Left lung (tissue), 10 donors: ENCODE measurements around the gene VWC2L. TPM values are rescaled to one million over a fixed set of nuclear protein-coding genes. Genes with fewer than 3 reads are reported as not detected.

Experiments used
- ATAC-seq: fragments of 200-7000 bp; cut with Tn5 transposase; one replicate; pipeline ENCODE4 v1.9.1; 2020; ENCODE audit warnings: moderate library complexity
- DNase-seq, 4 donors: peaks; one replicate each; pipeline ENCODE4 v3.0.0-alpha.2; 2013 to 2020
- H3K27ac ChIP-seq, 2 donors: fragments of 200-600 bp; sonication (generic) in 1 of 2; one replicate each; pipeline versions ENCODE4 v1.5.0 to v1.8.0; 2020 to 2021
- H3K27me3 ChIP-seq, 2 donors: fragments of 200-600 bp; sonication (generic) in 1 of 2; one replicate each; pipeline versions ENCODE4 v1.5.0 to v1.8.0; 2020 to 2021
- H3K36me3 ChIP-seq, 2 donors: fragments of 200-600 bp; sonication (generic) in 1 of 2; one replicate each; pipeline versions ENCODE4 v1.5.0 to v1.8.0; 2020 to 2021
- H3K4me1 ChIP-seq, 2 donors: fragments of 200-600 bp; one replicate each; pipeline ENCODE4 v1.8.0; 2021
- H3K4me3 ChIP-seq, 2 donors: fragments of 200-600 bp; sonication (generic) in 1 of 2; one replicate each; pipeline versions ENCODE4 v1.5.0 to v1.8.0; 2020 to 2021; ENCODE audit warnings: mild to moderate bottlenecking in 1 of 2
- H3K9me3 ChIP-seq, 2 donors: fragments of 200-600 bp; sonication (generic) in 1 of 2; one replicate each; pipeline versions ENCODE4 v1.5.0 to v1.8.0; 2020 to 2021
- CTCF ChIP-seq, 2 donors: fragments of 200-600 bp; sonication (generic) in 1 of 2; IDR thresholded peaks; one replicate each; pipeline versions ENCODE4 v1.5.0 to v1.8.0; 2021; ENCODE audit warnings: antibody characterized with exemption in 2 of 2
- intact Hi-C, 2 donors: fragments of 100-400 bp; cut with DNase I; formaldehyde crosslinking; loops; one replicate each; pipeline versions ENCODE4 v1.11.2 to v1.14.2; 2022
- polyA plus RNA-seq, 6 donors: library from polyadenylated mRNA; unstranded; fragments of 120-200 nt; gene quantifications; one replicate each; pipeline ENCODE4 v1.2.1, GENCODE V29; 2013; ENCODE audit not compliant: insufficient read length in 6 of 6
- total RNA-seq, 2 donors: library from RNA; stranded (reverse); fragmentation: NEBNext Ultra II Directional; extraction: Animal tissue kit (Norgen Biotek cat#: 25700); gene quantifications; one replicate each; pipeline ENCODE4 v1.2.1, GENCODE V29; 2021
- donor health status: DM: no; HTN: yes; CAD: no.
- donor health status: DM: no; HTN: no; CAD: no.

The VWC2L gene
- total and polyA plus RNA-seq, 8 donors, result 0.06 TPM; not detected in 6

GRCh38 chr2:214410128-214410775 lies 602 bp upstream of the VWC2L start:
- Histone ChIP-seq H3K27ac (no peak overlapping the region), H3K36me3 (no peaks in the 10 kb centered on the region), H3K4me1 (no peaks in the 10 kb centered on the region), H3K4me3 (no peak overlapping the region), H3K27me3 (no peaks in the 10 kb centered on the region), H3K9me3 (no peaks in the 10 kb centered on the region)
- intact Hi-C loops, result no loop called here
- no peak for TF ChIP-seq CTCF (IDR thresholded peaks at IDR 0.05)
- DNase-seq (no peak), ATAC-seq (no peak)

GRCh38 chr2:214412679-214413078 lies 1.8 kb downstream of the VWC2L start:
- intact Hi-C loops, result no loop called here
- Histone ChIP-seq H3K4me1 (no peaks in the 10 kb centered on the region), H3K27ac (no peak overlapping the region)

GRCh38 chr2:214436470-214436869 lies 25.6 kb downstream of the VWC2L start:
- no peaks in the 10 kb centered on the region for H3K27me3 ChIP-seq
- no peaks in the 10 kb centered on the region for H3K4me1 ChIP-seq
- no peaks in the 10 kb centered on the region for H3K36me3 ChIP-seq
- no peak overlapping the region for H3K4me3 ChIP-seq
- no peak for TF ChIP-seq CTCF (IDR thresholded peaks at IDR 0.05)
- H3K9me3 ChIP-seq, result no peaks in the 10 kb centered on the region
- ATAC-seq (no peak), DNase-seq (no peak)
- intact Hi-C loops, result no loop called here
- no peak overlapping the region for H3K27ac ChIP-seq

More at GRCh38 chr2:214412679-214413078, 1.8 kb downstream of the VWC2L start:
- DNase-seq (no peak), ATAC-seq (no peak)
- Histone ChIP-seq H3K4me3 (no peak overlapping the region), H3K27me3 (no peaks in the 10 kb centered on the region), H3K9me3 (no peaks in the 10 kb centered on the region), H3K36me3 (no peaks in the 10 kb centered on the region)
- TF ChIP-seq CTCF (IDR thresholded peaks at IDR 0.05), result no peak

GRCh38 chr2:214450118-214450894 lies 39.5 kb downstream of the VWC2L start:
- TF ChIP-seq CTCF (IDR thresholded peaks at IDR 0.05), result no peak
- no peak for ATAC-seq
- DNase-seq, result no peak
- H3K36me3 ChIP-seq, result no peaks in the 10 kb centered on the region
- H3K9me3 ChIP-seq, result no peaks in the 10 kb centered on the region
- H3K4me3 ChIP-seq, result no peak overlapping the region
- intact Hi-C loops, result no loop called here
- H3K27ac ChIP-seq, result no peak overlapping the region
- H3K4me1 ChIP-seq, result no peaks in the 10 kb centered on the region
- H3K27me3 ChIP-seq, result no peaks in the 10 kb centered on the region

GRCh38 chr2:214451516-214452275 lies 40.8 kb downstream of the VWC2L start:
- intact Hi-C loops, result no loop called here
- H3K9me3 ChIP-seq, result no peaks in the 10 kb centered on the region
- no peak for TF ChIP-seq CTCF (IDR thresholded peaks at IDR 0.05)
- H3K4me3 ChIP-seq, result no peak overlapping the region
- ATAC-seq (no peak), DNase-seq (no peak)
- H3K36me3 ChIP-seq, result no peaks in the 10 kb centered on the region
- no peaks in the 10 kb centered on the region for H3K27me3 ChIP-seq
- no peaks in the 10 kb centered on the region for H3K4me1 ChIP-seq
- no peak overlapping the region for H3K27ac ChIP-seq
